B cell (primary cell): ENCODE measurements around the gene GALM. TPM values are rescaled to one million over a fixed set of nuclear protein-coding genes. Genes with fewer than 3 reads are reported as not detected.

Source experiments
- ATAC-seq: fragments of 200-7000 bp; cut with Tn5 transposase; one replicate; pipeline ENCODE4 v1.10.0; 2021; ENCODE audit warnings: low read depth, mild to moderate bottlenecking, moderate number of reproducible peaks, moderate library complexity
- CTCF ChIA-PET: fragments of 350-600 bp; sonication (Branson Sonifier 250); formaldehyde crosslinking; loops from one replicate; lab custom pipeline; 2021; ENCODE audit warnings: antibody characterized with exemption, inconsistent platforms; lab: Charles Lee
- POLR2A ChIA-PET: fragments of 350-600 bp; sonication (Branson Sonifier 250); formaldehyde crosslinking; loops from one replicate; lab custom pipeline; 2021; ENCODE audit warnings: antibody characterized with exemption; lab: Charles Lee
- DNase-seq: peaks from one replicate; pipeline ENCODE4 v3.0.0; 2013
- H2AFZ ChIP-seq: 2 replicates; pipeline ENCODE4 v1.6.1; 2012; ENCODE audit warnings: mild to moderate bottlenecking, low read depth, low read length; ENCODE audit not compliant: insufficient read depth, poor library complexity, severe bottlenecking
- H3K27ac ChIP-seq, 2 donors: 1 replicate in 1 of 2; 2 replicates in 1 of 2; pipeline ENCODE4 v1.5.1; 2012 to 2013; ENCODE audit warnings: low read length in 2 of 2, mild to moderate bottlenecking in 2 of 2, moderate library complexity in 1 of 2
- H3K27me3 ChIP-seq, 4 experiments: fragments of 200-600 bp in 1 of 4; sonication (generic) in 1 of 4; replicated peaks in 1 of 4; 1 replicate in 2 of 4; 2 replicates in 2 of 4; pipeline versions ENCODE4 v1.6.1 to v1.7.0; 2013 to 2016; ENCODE audit warnings: low read length in 3 of 4, mild to moderate bottlenecking in 2 of 4, mixed read lengths in 1 of 4, moderate library complexity in 1 of 4; ENCODE audit not compliant: insufficient read depth in 4 of 4, control insufficient read depth in 3 of 4; ENCODE audit errors: control extremely low read depth in 1 of 4
- H3K36me3 ChIP-seq, 2 experiments: replicated peaks in 1 of 2; 1 replicate in 1 of 2; 2 replicates in 1 of 2; pipeline versions ENCODE4 v1.6.1 to v1.7.1; 2013; ENCODE audit warnings: low read length in 1 of 2; ENCODE audit not compliant: insufficient read depth in 2 of 2, control insufficient read depth in 1 of 2; ENCODE audit errors: control extremely low read depth in 1 of 2, extremely low read depth in 1 of 2
- H3K4me1 ChIP-seq, 2 donors: fragments of 200-600 bp in 1 of 2; sonication (generic) in 1 of 2; 1 replicate in 1 of 2; 2 replicates in 1 of 2; pipeline versions ENCODE4 v1.5.1 to v1.6.1; 2013 to 2017; ENCODE audit warnings: low read length in 2 of 2; ENCODE audit not compliant: control insufficient read depth in 2 of 2, insufficient read depth in 2 of 2
- H3K4me2 ChIP-seq: replicated peaks from 2 replicates; pipeline ENCODE3; 2012; ENCODE audit warnings: mild to moderate bottlenecking, low read depth, low read length; ENCODE audit not compliant: poor library complexity, severe bottlenecking
- H3K4me3 ChIP-seq, 5 experiments: fragments of 200-600 bp in 1 of 5; sonication (generic) in 1 of 5; 1 replicate in 3 of 5; 2 replicates in 2 of 5; pipeline versions ENCODE4 v1.5.1 to v1.7.0; 2011 to 2016; ENCODE audit warnings: low read length in 4 of 5, mild to moderate bottlenecking in 4 of 5, low read depth in 2 of 5, control low read depth in 1 of 5, moderate library complexity in 1 of 5; ENCODE audit not compliant: insufficient read depth in 1 of 5; ENCODE audit errors: control extremely low read depth in 1 of 5, extremely low read depth in 1 of 5
- H3K79me2 ChIP-seq: fragments of 200-600 bp; sonication (generic); one replicate; pipeline ENCODE4 v1.6.0; 2016; ENCODE audit warnings: low read length; ENCODE audit not compliant: control insufficient read depth, insufficient read depth
- H3K9ac ChIP-seq: fragments of 200-600 bp; sonication (generic); 2 replicates; pipeline ENCODE4 v1.6.1; 2017; ENCODE audit warnings: mild to moderate bottlenecking, low read length, moderate library complexity
- H3K9me3 ChIP-seq, 3 donors: one replicate each; pipeline versions ENCODE4 v1.6.1 to v1.7.1; 2013; ENCODE audit warnings: low read length in 2 of 3; ENCODE audit not compliant: control insufficient read depth in 2 of 3, insufficient read depth in 1 of 3; ENCODE audit errors: control extremely low read depth in 1 of 3
- H4K20me1 ChIP-seq: 2 replicates; pipeline ENCODE4 v1.6.0; 2012; ENCODE audit warnings: mild to moderate bottlenecking, low read length; ENCODE audit not compliant: insufficient read depth, control insufficient read depth, poor library complexity, severe bottlenecking
- H3K27ac Mint-ChIP-seq: one replicate; pipeline ENCODE4 v1.8.0; 2021; ENCODE audit warnings: mixed read lengths
- H3K27me3 Mint-ChIP-seq: one replicate; pipeline ENCODE4 v1.8.0; 2021; ENCODE audit warnings: mixed read lengths
- H3K4me1 Mint-ChIP-seq: one replicate; pipeline ENCODE4 v1.8.0; 2021; ENCODE audit warnings: mixed read lengths
- H3K4me3 Mint-ChIP-seq: one replicate; pipeline ENCODE4 v1.8.0; 2021; ENCODE audit warnings: mixed read lengths
- H3K9me3 Mint-ChIP-seq: one replicate; pipeline ENCODE4 v1.8.0; 2022; ENCODE audit warnings: mixed read lengths; ENCODE audit not compliant: insufficient read depth
- EZH2 ChIP-seq: IDR thresholded peaks from 2 replicates; pipeline ENCODE4 v1.6.1; 2012; ENCODE audit warnings: borderline replicate concordance, low read depth, mild to moderate bottlenecking, moderate library complexity, low read length; ENCODE audit not compliant: insufficient read depth, poor library complexity, severe bottlenecking
- WGBS: methylation state at CpG from one replicate; pipeline ENCODE4 v1.1.5; 2013; ENCODE audit warnings: missing lambda C conversion rate; ENCODE audit not compliant: insufficient coverage; 5-methylcytosine and 5-hydroxymethylcytosine counted together
- intact Hi-C: fragments of 100-400 bp; cut with micrococcal nuclease; formaldehyde crosslinking; loops from one replicate; pipeline ENCODE4 v1.10.0; 2022
- polyA minus RNA-seq: library from RNA; depleted of rRNA, polyadenylated mRNA; stranded (reverse); fragments of >200 nt; gene quantifications from 2 replicates; pipeline ENCODE4 v1.2.3, GENCODE V29; 2012
- polyA plus RNA-seq: library from polyadenylated mRNA; depleted of rRNA; stranded (reverse); fragments of >200 nt; gene quantifications from 2 replicates; pipeline ENCODE4 v1.2.3, GENCODE V29; 2012
- total RNA-seq, 2 donors: library from RNA; stranded (reverse); fragments of 120-200 nt in 1 of 2; gene quantifications; 1 replicate in 1 of 2; 2 replicates in 1 of 2; pipeline versions ENCODE4 v1.2.3 to v1.2.4, GENCODE V29; 2013 to 2022
- TF ChIP-seq, protein P1 (sequence below): fragments of 200-600 bp; IDR thresholded peaks from one replicate; pipeline ENCODE4 v1.8.0; 2022; ENCODE audit warnings: antibody characterized with exemption, mild to moderate bottlenecking

GALM gene
- total RNA-seq (5.1 and 5.8 TPM in 2 replicates), polyA plus RNA-seq (8.4 and 9.7 TPM in 2 replicates), polyA minus RNA-seq (5.2 and 10.6 TPM in 2 replicates)
- 7.2 TPM for total RNA-seq (2013)

DNA sequence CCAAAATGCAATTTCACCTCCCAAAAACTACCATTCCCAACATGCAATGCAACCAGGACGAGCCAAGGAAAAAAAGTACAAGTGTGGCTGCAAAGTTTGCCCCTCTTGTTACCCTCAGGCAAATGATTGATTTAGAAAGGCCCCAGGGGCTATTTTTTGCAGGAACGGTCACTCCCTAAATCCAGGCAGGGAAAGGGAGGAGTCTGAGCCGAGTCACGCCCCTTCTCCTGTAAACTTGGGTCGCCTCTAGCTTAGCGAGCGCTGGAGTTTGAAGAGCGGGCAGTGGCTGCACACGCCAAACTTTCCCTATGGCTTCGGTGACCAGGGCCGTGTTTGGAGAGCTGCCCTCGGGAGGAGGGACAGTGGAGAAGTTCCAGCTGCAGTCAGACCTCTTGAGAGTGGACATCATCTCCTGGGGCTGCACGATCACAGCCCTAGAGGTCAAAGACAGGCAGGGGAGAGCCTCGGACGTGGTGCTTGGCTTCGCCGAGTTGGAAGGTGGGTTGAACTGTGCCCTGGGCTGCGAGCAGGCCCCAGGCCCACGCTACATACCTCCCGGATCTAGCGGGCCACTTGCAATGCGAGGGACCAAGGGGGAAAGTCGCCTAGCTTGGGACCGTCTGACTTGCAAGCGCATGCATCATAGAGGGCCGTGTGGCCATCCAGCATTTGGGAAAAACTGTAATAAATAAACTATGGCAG, at the start of gene GALM:
Gene GALM, plus strand, starts transcription at position 261 of the 702 bp plus-strand sequence. Its CDS starts 48 bp downstream, at position 309.
- POLR2A ChIA-PET = interaction anchor here (0.6 to 2.3 kb wide), 3 partner anchors 85 to 133 kb away, joined by 3 to 8 read pairs (median 8); partner anchors contain the start of gene SRSF7
- peak within 1 kb of the TSS; percentile 66 for H3K27ac Mint-ChIP-seq
- Histone ChIP-seq H3K79me2 (peaks cover 18% of the 10 kb centered on the region), H4K20me1 (no peaks in the 10 kb centered on the region), H2AFZ (peak within 1 kb of the TSS; percentile 83), H3K27me3 (no peaks in the 10 kb centered on the region), H3K4me1 (peaks cover 8 to 21% of the 10 kb centered on the region in 2 donors), H3K4me3 (peak within 1 kb of the TSS; percentile 66 to 90 (median 77)), H3K9me3 (no peaks in the 10 kb centered on the region), H3K27ac (peak within 1 kb of the TSS; percentile 46 to 62), H3K9ac (peak within 1 kb of the TSS; percentile 73), H3K4me2 (peak within 1 kb of the TSS; percentile 86), H3K36me3 (no peaks in the 10 kb centered on the region)
- 10% methylated on average over 25 of the region's 26 CpGs for WGBS
- DNase-seq (peak; percentile 50), ATAC-seq (peak; percentile 70)
- intact Hi-C loops = loop anchor here (1.0 to 5.0 kb wide), 3 partner anchors 63 to 456 kb away; partner anchors contain the start of genes SOS1 and SRSF7
- peaks cover 22% of the 10 kb centered on the region for H3K4me1 Mint-ChIP-seq
- TF ChIP-seq, protein P1, sequence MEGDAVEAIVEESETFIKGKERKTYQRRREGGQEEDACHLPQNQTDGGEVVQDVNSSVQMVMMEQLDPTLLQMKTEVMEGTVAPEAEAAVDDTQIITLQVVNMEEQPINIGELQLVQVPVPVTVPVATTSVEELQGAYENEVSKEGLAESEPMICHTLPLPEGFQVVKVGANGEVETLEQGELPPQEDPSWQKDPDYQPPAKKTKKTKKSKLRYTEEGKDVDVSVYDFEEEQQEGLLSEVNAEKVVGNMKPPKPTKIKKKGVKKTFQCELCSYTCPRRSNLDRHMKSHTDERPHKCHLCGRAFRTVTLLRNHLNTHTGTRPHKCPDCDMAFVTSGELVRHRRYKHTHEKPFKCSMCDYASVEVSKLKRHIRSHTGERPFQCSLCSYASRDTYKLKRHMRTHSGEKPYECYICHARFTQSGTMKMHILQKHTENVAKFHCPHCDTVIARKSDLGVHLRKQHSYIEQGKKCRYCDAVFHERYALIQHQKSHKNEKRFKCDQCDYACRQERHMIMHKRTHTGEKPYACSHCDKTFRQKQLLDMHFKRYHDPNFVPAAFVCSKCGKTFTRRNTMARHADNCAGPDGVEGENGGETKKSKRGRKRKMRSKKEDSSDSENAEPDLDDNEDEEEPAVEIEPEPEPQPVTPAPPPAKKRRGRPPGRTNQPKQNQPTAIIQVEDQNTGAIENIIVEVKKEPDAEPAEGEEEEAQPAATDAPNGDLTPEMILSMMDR = no peak
- no peak for TF ChIP-seq EZH2
- H3K9me3 Mint-ChIP-seq = no peaks in the 10 kb centered on the region
- peak within 1 kb of the TSS; percentile 90 for H3K4me3 Mint-ChIP-seq
- no peaks in the 10 kb centered on the region for H3K27me3 Mint-ChIP-seq
- CTCF ChIA-PET = interaction anchor here (0.7 to 2.3 kb wide), 6 partner anchors 15 to 133 kb away, joined by 3 to 7 read pairs (median 3); no protein-coding TSS in a partner anchor

DNA sequence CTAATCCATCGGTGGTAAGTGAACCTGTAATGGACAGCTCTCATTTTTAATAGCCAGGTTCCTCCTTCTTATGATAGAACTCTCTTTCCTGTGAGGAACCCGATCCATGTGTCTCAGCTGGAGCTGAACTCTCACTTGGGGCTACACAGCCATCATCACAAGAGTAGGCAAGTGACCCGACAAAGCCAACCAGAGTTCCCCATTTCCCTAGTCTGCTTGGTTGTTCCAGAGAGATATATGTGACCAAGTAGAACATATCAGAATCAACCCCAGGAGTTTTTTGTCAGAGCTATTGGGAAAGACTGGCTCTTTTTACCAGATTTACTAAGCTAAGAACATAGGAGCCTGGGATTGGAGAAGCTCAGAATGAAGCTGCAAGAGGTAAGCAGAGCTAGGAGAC, 48.6 kb upstream of the GALM start:
- DNase-seq = no peak
- Mint-ChIP-seq H3K9me3 (no peaks in the 10 kb centered on the region), H3K4me3 (no peak overlapping the region), H3K27ac (no peak overlapping the region), H3K27me3 (peaks cover 69% of the 10 kb centered on the region), H3K4me1 (peaks cover 6% of the 10 kb centered on the region)
- no peak overlapping the region for H3K27ac ChIP-seq
- H3K36me3 ChIP-seq = no peaks in the 10 kb centered on the region
- H3K9ac ChIP-seq = no peak overlapping the region
- no peak for ATAC-seq
- no peak overlapping the region for H3K4me2 ChIP-seq
- H3K79me2 ChIP-seq = no peaks in the 10 kb centered on the region
- no peak overlapping the region for H2AFZ ChIP-seq
- 67% methylated on average over 1 of the region's 3 CpGs for WGBS
- H4K20me1 ChIP-seq = no peaks in the 10 kb centered on the region
- no peak overlapping the region for H3K4me3 ChIP-seq
- ChIA-PET POLR2A (no interaction called here), CTCF (interaction anchor here (1.1 kb wide), 1 partner anchor 14 kb away, joined by 3 read pairs; the partner anchor contains the start of gene HNRNPLL)
- intact Hi-C loops = no loop called here
- peaks cover 0 to 5% (median 4%) of the 10 kb centered on the region in 3 donors for H3K9me3 ChIP-seq
- TF ChIP-seq EZH2 = no peak
- TF ChIP-seq, protein P1 = no peak
- H3K4me1 ChIP-seq = peaks cover 2 to 7% of the 10 kb centered on the region in 2 donors
- peaks cover 0 to 58% (median 52%) of the 10 kb centered on the region in 4 experiments for H3K27me3 ChIP-seq
